Skeletal muscle satellite cell (primary cell): ENCODE measurements around the gene FRMD4A.

Experiments
- H3K27me3 ChIP-seq: 2 replicates; pipeline ENCODE4 v1.7.0; 2013; ENCODE audit warnings: low read length; ENCODE audit not compliant: control insufficient read depth, insufficient read depth
- H3K36me3 ChIP-seq: 2 replicates; pipeline ENCODE4 v1.7.0; 2013; ENCODE audit warnings: mild to moderate bottlenecking, control low read depth, low read length; ENCODE audit not compliant: insufficient read depth
- H3K4me1 ChIP-seq: 2 replicates; pipeline ENCODE4 v1.7.0; 2013; ENCODE audit warnings: low read length; ENCODE audit not compliant: control insufficient read depth, insufficient read depth
- H3K4me2 ChIP-seq: 2 replicates; pipeline ENCODE4 v1.7.0; 2013; ENCODE audit warnings: mild to moderate bottlenecking, low read length
- H3K4me3 ChIP-seq: 2 replicates; pipeline ENCODE4 v1.7.0; 2013; ENCODE audit warnings: low read length
- H3K9ac ChIP-seq: 2 replicates; pipeline ENCODE4 v1.7.0; 2013; ENCODE audit warnings: mild to moderate bottlenecking, low read depth, low read length, moderate library complexity
- H3K9me3 ChIP-seq: replicated peaks from 2 replicates; pipeline ENCODE4 v1.7.0; 2013; ENCODE audit warnings: mild to moderate bottlenecking, control low read depth, low read length

FRMD4A gene

GRCh38 chr10:13745271-13745670, 585.5 kb downstream of the FRMD4A start:
- Histone ChIP-seq H3K4me1 (peaks cover 35% of the 10 kb centered on the region), H3K9ac (no peak overlapping the region), H3K27me3 (no peaks in the 10 kb centered on the region), H3K36me3 (peaks cover 2% of the 10 kb centered on the region), H3K9me3 (no peaks in the 10 kb centered on the region), H3K4me3 (no peak overlapping the region), H3K4me2 (no peak overlapping the region)

- Histone ChIP-seq H3K9ac (no peak overlapping the region), H3K27me3 (no peaks in the 10 kb centered on the region), H3K4me1 (peaks cover 35% of the 10 kb centered on the region), H3K4me2 (no peak overlapping the region), H3K4me3 (no peak overlapping the region), H3K9me3 (no peaks in the 10 kb centered on the region), H3K36me3 (peaks cover 5% of the 10 kb centered on the region)
These were observed 586.8 kb downstream of the FRMD4A start for GRCh38 chr10:13743963-13744362.

GRCh38 chr10:13743101-13743693, 587.5 kb downstream of the FRMD4A start:
- Histone ChIP-seq H3K4me2 (no peak overlapping the region), H3K27me3 (no peaks in the 10 kb centered on the region)

GRCh38 chr10:13741438-13741837, 589.3 kb downstream of the FRMD4A start:
- Histone ChIP-seq H3K36me3 (peaks cover 9% of the 10 kb centered on the region), H3K4me1 (peaks cover 27% of the 10 kb centered on the region), H3K4me2 (no peak overlapping the region), H3K9ac (no peak overlapping the region), H3K4me3 (no peak overlapping the region), H3K9me3 (no peaks in the 10 kb centered on the region), H3K27me3 (no peaks in the 10 kb centered on the region)

More at GRCh38 chr10:13743101-13743693, 587.5 kb downstream of the FRMD4A start:
- H3K4me3 ChIP-seq = no peak overlapping the region
- peaks cover 35% of the 10 kb centered on the region for H3K4me1 ChIP-seq
- no peaks in the 10 kb centered on the region for H3K9me3 ChIP-seq
- H3K36me3 ChIP-seq = peaks cover 5% of the 10 kb centered on the region
- no peak overlapping the region for H3K9ac ChIP-seq

- no peak overlapping the region for H3K4me2 ChIP-seq
- H3K9ac ChIP-seq = no peak overlapping the region
- no peaks in the 10 kb centered on the region for H3K27me3 ChIP-seq
- H3K9me3 ChIP-seq = no peaks in the 10 kb centered on the region
- H3K4me1 ChIP-seq = peaks cover 17% of the 10 kb centered on the region
- H3K4me3 ChIP-seq = no peak overlapping the region
- H3K36me3 ChIP-seq = peaks cover 9% of the 10 kb centered on the region
These were observed 590.3 kb downstream of the FRMD4A start for GRCh38 chr10:13740461-13740860.

GRCh38 chr10:13739183-13739582, 591.5 kb downstream of the FRMD4A start:
- H3K4me2 ChIP-seq = no peak overlapping the region
- H3K9me3 ChIP-seq = no peaks in the 10 kb centered on the region
- no peak overlapping the region for H3K9ac ChIP-seq
- H3K27me3 ChIP-seq = no peaks in the 10 kb centered on the region
- peaks cover 9% of the 10 kb centered on the region for H3K36me3 ChIP-seq
- no peak overlapping the region for H3K4me3 ChIP-seq
- H3K4me1 ChIP-seq = peaks cover 13% of the 10 kb centered on the region

GRCh38 chr10:13736506-13736905, 594.2 kb downstream of the FRMD4A start:
- H3K4me2 ChIP-seq = no peak overlapping the region
- no peaks in the 10 kb centered on the region for H3K4me1 ChIP-seq
- H3K27me3 ChIP-seq = no peaks in the 10 kb centered on the region
- no peak overlapping the region for H3K4me3 ChIP-seq
- no peaks in the 10 kb centered on the region for H3K9me3 ChIP-seq
- H3K9ac ChIP-seq = no peak overlapping the region
- peaks cover 18% of the 10 kb centered on the region for H3K36me3 ChIP-seq

- H3K36me3 ChIP-seq = peaks cover 13% of the 10 kb centered on the region
- no peaks in the 10 kb centered on the region for H3K9me3 ChIP-seq
- no peak overlapping the region for H3K4me2 ChIP-seq
- no peak overlapping the region for H3K4me3 ChIP-seq
- H3K4me1 ChIP-seq = no peaks in the 10 kb centered on the region
- no peaks in the 10 kb centered on the region for H3K27me3 ChIP-seq
- H3K9ac ChIP-seq = no peak overlapping the region
These were observed 596.6 kb downstream of the FRMD4A start for GRCh38 chr10:13734151-13734550.

- H3K4me3 ChIP-seq = no peak overlapping the region
- no peaks in the 10 kb centered on the region for H3K4me1 ChIP-seq
- H3K4me2 ChIP-seq = no peak overlapping the region
- H3K27me3 ChIP-seq = no peaks in the 10 kb centered on the region
- H3K9ac ChIP-seq = no peak overlapping the region
- peaks cover 13% of the 10 kb centered on the region for H3K36me3 ChIP-seq
- H3K9me3 ChIP-seq = no peaks in the 10 kb centered on the region
These were observed 597.7 kb downstream of the FRMD4A start for GRCh38 chr10:13733071-13733470.

- H3K36me3 ChIP-seq = peaks cover 13% of the 10 kb centered on the region
- no peaks in the 10 kb centered on the region for H3K27me3 ChIP-seq
- no peak overlapping the region for H3K9ac ChIP-seq
- H3K4me3 ChIP-seq = no peak overlapping the region
- no peaks in the 10 kb centered on the region for H3K4me1 ChIP-seq
- H3K9me3 ChIP-seq = no peaks in the 10 kb centered on the region
- H3K4me2 ChIP-seq = no peak overlapping the region
These were observed 598.3 kb downstream of the FRMD4A start for GRCh38 chr10:13732465-13732881.

- peaks cover 9% of the 10 kb centered on the region for H3K36me3 ChIP-seq
These were observed 598.9 kb downstream of the FRMD4A start for GRCh38 chr10:13731799-13732198.

GRCh38 chr10:13730956-13731355, 599.8 kb downstream of the FRMD4A start:
- Histone ChIP-seq H3K27me3 (no peaks in the 10 kb centered on the region), H3K4me1 (no peaks in the 10 kb centered on the region), H3K4me3 (no peak overlapping the region), H3K4me2 (no peak overlapping the region), H3K36me3 (peaks cover 9% of the 10 kb centered on the region), H3K9ac (no peak overlapping the region), H3K9me3 (no peaks in the 10 kb centered on the region)

More at GRCh38 chr10:13731799-13732198, 598.9 kb downstream of the FRMD4A start:
- Histone ChIP-seq H3K27me3 (no peaks in the 10 kb centered on the region), H3K4me1 (no peaks in the 10 kb centered on the region), H3K9ac (no peak overlapping the region), H3K9me3 (no peaks in the 10 kb centered on the region), H3K4me2 (no peak overlapping the region), H3K4me3 (no peak overlapping the region)
